Choroid plexus epithelial cell (primary cell): ENCODE results near the gene RBM33.
A peak's percentile ranks its signal among the peaks of the same experiment; 100 is the strongest.

ENCODE experiments used
- DNase-seq: peaks from one replicate; pipeline ENCODE4 v3.0.0-alpha.2; 2010; ENCODE audit warnings: low read depth
- H3K4me3 ChIP-seq: 2 replicates; pipeline ENCODE4 v1.5.1; 2011; ENCODE audit warnings: low read depth, mild to moderate bottlenecking, control low read depth, low read length, moderate library complexity
- CTCF ChIP-seq: conservative IDR thresholded peaks from 2 replicates; pipeline ENCODE4 v1.5.1; 2011; ENCODE audit warnings: low read depth, mild to moderate bottlenecking, control low read depth, inconsistent platforms, low read length, moderate library complexity

Gene RBM33

DNA sequence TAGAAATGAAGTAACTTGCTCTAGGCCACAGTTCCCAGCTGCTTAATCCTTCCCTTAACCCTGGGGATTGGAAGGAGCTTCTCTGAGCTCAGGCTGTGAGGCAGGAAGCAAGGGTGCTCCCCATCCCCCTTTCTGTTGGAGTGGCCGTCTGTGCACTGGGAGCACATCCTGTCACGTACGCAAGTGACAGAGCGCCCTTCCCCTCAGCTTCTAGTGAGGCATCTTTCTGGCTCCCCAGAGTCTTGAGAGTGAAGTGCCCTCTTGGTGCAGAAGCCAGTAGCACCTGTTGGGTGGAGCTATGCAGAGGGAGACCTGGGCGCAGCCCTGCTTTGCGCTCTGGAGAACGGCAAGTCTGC is 120.0 kb downstream of the RBM33 start:
- TF ChIP-seq CTCF, result no peak
- DNase-seq, result no peak
- H3K4me3 ChIP-seq, result no peak overlapping the region

DNA sequence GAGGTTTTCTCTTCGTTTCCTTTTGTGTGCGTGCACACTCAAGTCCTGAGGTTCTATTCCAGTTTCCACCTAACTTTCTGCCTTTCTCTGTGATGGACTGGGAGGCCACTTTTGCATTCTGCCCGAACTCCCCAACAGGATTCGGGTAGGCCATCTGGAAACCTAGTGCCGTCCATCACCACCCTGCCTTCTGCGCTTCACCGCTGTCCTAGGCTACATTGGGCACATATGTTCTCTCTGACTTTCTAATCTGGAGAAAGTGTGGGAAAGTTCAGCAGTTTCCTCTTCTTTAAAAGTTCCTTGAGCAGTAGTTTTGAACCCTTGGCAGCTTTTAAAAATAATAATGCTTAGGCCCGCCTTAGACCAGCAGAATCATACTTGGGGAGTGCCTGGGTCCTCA is 121.0 kb downstream of the RBM33 start:
- no peak for DNase-seq
- no peak overlapping the region for H3K4me3 ChIP-seq
- no peak for TF ChIP-seq CTCF

GRCh38 chr7:155766386-155766785 is 121.9 kb downstream of the RBM33 start:
- no peak overlapping the region for H3K4me3 ChIP-seq
- no peak for DNase-seq
- TF ChIP-seq CTCF, result no peak

GRCh38 chr7:155766966-155767916 is 122.8 kb downstream of the RBM33 start:
- H3K4me3 ChIP-seq, result no peak overlapping the region
- no peak for DNase-seq
- peak; percentile 27 for TF ChIP-seq CTCF

DNA sequence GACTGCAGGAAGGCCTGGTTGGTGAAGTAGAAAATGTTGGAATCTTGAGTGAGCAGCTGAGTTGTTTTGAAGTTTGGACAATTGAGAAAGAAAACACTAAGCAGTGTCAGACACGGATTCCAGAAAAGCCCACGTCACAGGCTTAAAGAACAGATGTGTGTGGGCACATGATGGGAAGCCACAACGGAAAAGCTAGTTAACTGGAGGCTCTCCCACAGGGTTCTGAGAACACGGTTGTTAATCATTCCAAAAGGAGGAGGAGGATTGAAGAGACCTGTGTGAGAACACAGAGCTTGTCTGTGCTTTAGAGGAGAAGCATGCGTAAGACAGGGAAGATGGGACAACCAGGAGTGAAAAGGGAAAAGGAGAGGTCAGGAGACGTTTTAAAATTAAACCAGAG is 125.2 kb downstream of the RBM33 start:
- TF ChIP-seq CTCF, result no peak
- no peak overlapping the region for H3K4me3 ChIP-seq
- peak; percentile 54 for DNase-seq

DNA sequence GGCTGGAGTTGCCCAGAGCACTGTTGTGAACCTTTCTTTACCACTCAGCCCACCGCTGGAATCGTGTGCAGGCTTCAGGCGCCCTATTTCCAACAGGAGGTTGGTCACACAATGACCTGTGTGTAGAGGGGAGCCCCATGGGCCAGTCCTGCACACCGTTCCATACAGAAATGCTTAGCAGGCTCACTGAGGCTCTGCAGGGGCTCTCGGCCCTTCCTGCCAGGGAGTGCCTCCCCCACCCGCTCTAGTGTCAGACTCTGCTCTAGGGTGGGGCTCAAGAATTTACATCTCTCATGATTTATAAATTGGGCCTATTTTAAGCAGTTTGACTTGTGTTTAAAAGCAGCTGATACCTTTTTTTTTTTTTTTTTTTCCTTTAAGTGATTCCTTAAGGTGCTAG is 125.8 kb downstream of the RBM33 start:
- no peak for TF ChIP-seq CTCF
- DNase-seq, result no peak
- no peak overlapping the region for H3K4me3 ChIP-seq

DNA sequence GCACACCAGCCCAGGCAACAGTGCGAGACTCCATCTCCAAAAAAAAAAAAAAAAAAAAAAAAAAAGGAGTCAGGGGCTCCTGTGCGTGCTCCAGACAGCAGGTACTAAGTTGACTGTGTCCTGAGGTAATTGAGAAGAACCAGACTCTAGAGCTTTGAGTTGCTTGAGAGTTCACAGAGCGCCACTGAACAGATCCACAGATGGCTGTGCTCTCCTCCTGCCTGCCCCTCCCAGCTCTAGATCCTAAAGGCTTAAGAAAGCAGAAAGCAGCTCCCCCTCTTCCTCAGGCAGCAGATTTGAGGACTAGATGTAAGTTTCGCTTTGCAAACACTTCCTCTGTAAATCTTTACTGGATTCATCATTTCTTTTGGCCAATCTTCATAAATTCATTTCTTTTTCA is 129.1 kb downstream of the RBM33 start:
- no peak for DNase-seq
- TF ChIP-seq CTCF, result no peak
- H3K4me3 ChIP-seq, result no peak overlapping the region
